Measurements from ENCODE around the gene AP1M1. TPM values are rescaled to one million over a fixed set of nuclear protein-coding genes. Genes with fewer than 3 reads are reported as not detected.

The AP1M1 gene
- total RNA-seq, 1 donor from 2014 or later: 162 TPM

DNA sequence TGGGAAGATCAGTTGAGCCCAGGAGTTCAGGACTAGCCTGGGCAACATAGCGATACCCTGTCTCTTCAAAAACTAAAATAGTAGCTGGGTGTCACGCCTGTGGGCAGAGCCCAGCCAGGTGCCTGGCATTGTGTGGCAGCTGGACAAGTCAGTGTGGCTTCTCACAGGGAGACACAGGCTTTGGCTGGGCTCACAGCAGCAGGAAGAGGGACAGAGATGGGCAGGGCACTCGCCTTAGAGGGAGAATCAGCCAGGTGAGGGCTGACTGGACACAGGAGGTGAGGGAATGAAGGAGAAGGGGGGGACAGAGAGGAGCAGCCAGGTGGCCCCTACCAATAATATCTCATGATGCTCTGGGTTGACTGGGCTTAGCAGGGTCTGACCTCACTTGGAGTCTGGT lies 9.2 kb upstream of the AP1M1 start:
- Histone ChIP-seq H3K4me1 (peaks cover 3 to 17% of the 10 kb centered on the region in 2 donors), H3K4me3 (no peak overlapping the region), H3K9me3 (no peaks in the 10 kb centered on the region), H3K36me3 (peaks cover 34 to 50% of the 10 kb centered on the region in 2 donors), H3K27me3 (no peaks in the 10 kb centered on the region), H3K27ac (no peak overlapping the region)
- TF ChIP-seq, protein P1, sequence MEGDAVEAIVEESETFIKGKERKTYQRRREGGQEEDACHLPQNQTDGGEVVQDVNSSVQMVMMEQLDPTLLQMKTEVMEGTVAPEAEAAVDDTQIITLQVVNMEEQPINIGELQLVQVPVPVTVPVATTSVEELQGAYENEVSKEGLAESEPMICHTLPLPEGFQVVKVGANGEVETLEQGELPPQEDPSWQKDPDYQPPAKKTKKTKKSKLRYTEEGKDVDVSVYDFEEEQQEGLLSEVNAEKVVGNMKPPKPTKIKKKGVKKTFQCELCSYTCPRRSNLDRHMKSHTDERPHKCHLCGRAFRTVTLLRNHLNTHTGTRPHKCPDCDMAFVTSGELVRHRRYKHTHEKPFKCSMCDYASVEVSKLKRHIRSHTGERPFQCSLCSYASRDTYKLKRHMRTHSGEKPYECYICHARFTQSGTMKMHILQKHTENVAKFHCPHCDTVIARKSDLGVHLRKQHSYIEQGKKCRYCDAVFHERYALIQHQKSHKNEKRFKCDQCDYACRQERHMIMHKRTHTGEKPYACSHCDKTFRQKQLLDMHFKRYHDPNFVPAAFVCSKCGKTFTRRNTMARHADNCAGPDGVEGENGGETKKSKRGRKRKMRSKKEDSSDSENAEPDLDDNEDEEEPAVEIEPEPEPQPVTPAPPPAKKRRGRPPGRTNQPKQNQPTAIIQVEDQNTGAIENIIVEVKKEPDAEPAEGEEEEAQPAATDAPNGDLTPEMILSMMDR (IDR thresholded peaks at IDR 0.05): no peak
- intact Hi-C loops (cut with DNase I): loop anchor here (10.0 kb wide), 1 partner anchor 354 kb away; no protein-coding TSS in a partner anchor
- DNase-seq (ENCODE audit: low spot score in 2 of 2): no peak

DNA sequence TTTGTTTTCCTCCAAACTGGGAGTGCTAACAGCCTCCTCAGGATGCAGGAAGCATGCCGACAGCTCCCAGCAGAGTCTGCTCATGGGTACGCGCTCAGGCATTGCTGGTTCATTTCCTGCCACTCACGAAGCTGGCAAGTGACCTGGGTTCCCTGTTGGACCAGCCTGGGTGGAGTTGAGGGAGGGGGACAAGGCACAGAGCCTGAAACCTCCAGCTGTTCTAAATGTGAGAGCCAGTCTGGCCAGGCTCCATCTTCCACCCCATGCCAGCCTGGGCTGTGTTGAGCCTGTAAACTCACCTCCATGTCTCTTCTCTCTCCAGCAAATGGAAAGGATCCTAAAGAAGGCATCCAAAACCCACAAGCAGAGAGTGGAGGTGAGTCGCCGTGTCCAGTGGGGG lies 7.5 kb upstream of the AP1M1 start:
- intact Hi-C loops (cut with DNase I): no loop called here

DNA sequence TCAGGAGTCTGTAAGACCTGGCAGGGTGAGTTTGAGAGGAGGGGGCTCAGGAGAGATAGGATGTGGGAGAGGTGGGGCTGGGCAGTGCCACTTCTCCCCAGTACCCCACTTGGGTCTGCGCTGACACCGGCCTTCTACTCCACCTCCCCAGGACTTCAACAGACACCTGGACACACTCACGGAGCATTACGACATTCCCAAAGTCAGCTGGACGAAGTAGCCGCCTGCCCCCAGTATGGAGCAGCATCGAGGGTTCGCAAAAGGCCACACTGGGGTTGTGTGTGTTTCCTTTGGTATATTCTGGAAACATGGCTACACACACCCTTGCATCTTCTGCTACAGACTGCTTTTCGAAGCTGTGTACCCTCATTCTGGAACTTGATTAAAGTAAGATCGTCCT lies 7.0 kb upstream of the AP1M1 start:
- Histone ChIP-seq H3K4me1 (peaks cover 3 to 13% of the 10 kb centered on the region in 2 donors), H3K27me3 (no peaks in the 10 kb centered on the region), H3K27ac (no peak overlapping the region), H3K36me3 (peaks cover 34 to 50% of the 10 kb centered on the region in 2 donors), H3K4me3 (no peak overlapping the region), H3K9me3 (no peaks in the 10 kb centered on the region)
- intact Hi-C loops (cut with DNase I): no loop called here
- no peak for DNase-seq (ENCODE audit: low spot score in 2 of 2)
- TF ChIP-seq, protein P1 (IDR thresholded peaks at IDR 0.05): no peak

More for the DNA sequence above, 7.5 kb upstream of the AP1M1 start:
- Histone ChIP-seq H3K27ac (no peak overlapping the region), H3K9me3 (no peaks in the 10 kb centered on the region), H3K4me3 (no peak overlapping the region), H3K36me3 (peaks cover 34 to 50% of the 10 kb centered on the region in 2 donors), H3K4me1 (peaks cover 3 to 13% of the 10 kb centered on the region in 2 donors), H3K27me3 (no peaks in the 10 kb centered on the region)
- TF ChIP-seq, protein P1 (IDR thresholded peaks at IDR 0.05): no peak
- no peak for DNase-seq (ENCODE audit: low spot score in 2 of 2)

DNA sequence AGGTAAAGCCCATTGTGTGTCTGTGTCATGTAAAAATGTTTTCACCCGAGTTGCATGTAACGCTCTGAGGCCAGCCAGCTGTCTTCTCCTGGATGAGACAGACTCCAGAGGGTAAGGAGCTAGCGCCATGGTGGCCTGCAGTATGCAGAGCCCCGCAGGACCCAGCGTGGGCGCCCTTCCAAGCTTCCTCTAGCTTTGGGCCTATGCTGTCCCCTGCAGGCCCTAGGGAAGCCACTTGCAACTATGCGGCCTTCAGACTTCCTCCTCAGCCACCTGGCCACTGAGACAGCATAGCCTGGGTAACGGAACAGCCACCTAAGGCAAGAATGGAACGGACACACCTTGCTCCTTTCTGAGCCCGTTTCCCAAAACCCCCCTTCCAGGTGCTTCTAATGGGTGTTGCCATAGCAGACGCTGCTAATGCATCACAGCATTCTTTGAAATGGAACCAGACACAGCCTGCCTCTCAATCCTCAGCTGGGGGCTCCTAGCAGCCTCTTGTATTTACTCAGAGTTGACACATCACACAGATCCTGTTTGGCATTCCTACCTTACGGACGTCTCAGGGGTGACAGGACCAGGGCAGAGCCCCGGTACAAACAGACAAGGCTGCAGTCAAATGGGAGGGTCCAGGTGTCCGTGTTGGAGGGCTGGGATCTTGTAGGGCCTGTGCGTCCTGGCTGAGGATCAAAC lies 6.3 kb upstream of the AP1M1 start:
- peaks cover 0 to 7% of the 10 kb centered on the region in 2 donors for H3K4me1 ChIP-seq
- TF ChIP-seq, protein P1 (IDR thresholded peaks at IDR 0.05): no peak
- intact Hi-C loops (cut with DNase I): no loop called here
- H3K27ac ChIP-seq: no peak overlapping the region
- no peak for DNase-seq (ENCODE audit: low spot score in 2 of 2)
- no peaks in the 10 kb centered on the region for H3K9me3 ChIP-seq
- H3K36me3 ChIP-seq: peaks cover 34 to 50% of the 10 kb centered on the region in 2 donors
- no peak overlapping the region for H3K4me3 ChIP-seq
- no peaks in the 10 kb centered on the region for H3K27me3 ChIP-seq

DNA sequence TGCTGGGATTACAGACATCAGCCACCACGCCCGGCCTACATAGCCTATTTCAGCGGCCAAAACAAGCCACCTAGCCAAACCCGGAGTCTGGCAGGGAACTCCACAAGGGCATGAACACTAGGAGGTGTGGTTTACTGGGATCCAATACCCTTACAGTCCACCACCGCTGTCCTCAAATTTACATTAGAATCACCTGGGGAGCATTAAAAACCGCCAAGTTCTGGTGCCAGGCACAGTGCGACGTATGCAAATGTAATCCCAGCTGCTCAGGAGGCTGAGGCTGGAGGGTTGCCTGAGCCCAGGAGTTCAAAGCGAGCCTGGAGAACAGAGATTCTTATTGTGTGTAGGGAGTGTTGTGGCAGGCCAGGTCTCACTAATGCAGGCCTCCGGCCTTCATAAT lies 4.2 kb upstream of the AP1M1 start:
- H3K36me3 ChIP-seq: peaks cover 33 to 45% of the 10 kb centered on the region in 2 donors
- TF ChIP-seq, protein P1 (IDR thresholded peaks at IDR 0.05): no peak
- no peak overlapping the region for H3K4me3 ChIP-seq
- peaks cover 3 to 7% of the 10 kb centered on the region in 2 donors for H3K4me1 ChIP-seq
- H3K27me3 ChIP-seq: no peaks in the 10 kb centered on the region
- DNase-seq (ENCODE audit: low spot score in 2 of 2): no peak
- no peaks in the 10 kb centered on the region for H3K9me3 ChIP-seq
- H3K27ac ChIP-seq: no peak overlapping the region
- intact Hi-C loops (cut with DNase I): no loop called here
